Brain microvascular endothelial cell (primary cell): Measurements from ENCODE around the gene METTL22.

Source experiments
- DNase-seq: peaks from one replicate; pipeline ENCODE4 v3.0.0-alpha.2; 2020
- H3K27ac ChIP-seq: fragments of 250-450 bp; sonication (Bioruptor Pico); 2 replicates; pipeline ENCODE4 v1.5.1; 2020; ENCODE audit warnings: mild to moderate bottlenecking, moderate library complexity
- H3K27me3 ChIP-seq: fragments of 250-450 bp; sonication (Bioruptor Pico); replicated peaks from 2 replicates; pipeline ENCODE4 v1.5.1; 2020; ENCODE audit warnings: mild to moderate bottlenecking
- H3K36me3 ChIP-seq: fragments of 250-450 bp; sonication (Bioruptor Pico); replicated peaks from 2 replicates; pipeline ENCODE4 v1.5.1; 2020; ENCODE audit warnings: mild to moderate bottlenecking
- H3K4me3 ChIP-seq: 2 replicates; pipeline ENCODE4 v1.5.1; 2011; ENCODE audit warnings: low read depth, mild to moderate bottlenecking, control low read depth, low read length, moderate library complexity
- in situ Hi-C: cut with HindIII; loops from 2 replicates; pipeline ENCODE4 v1.10.0; 2017; ENCODE audit warnings: low sequenced_read_pairs, low pct_ligation_motif_present
- TF ChIP-seq, protein P1 (sequence below): IDR thresholded peaks from 2 replicates; pipeline ENCODE4 v1.5.1; 2011; ENCODE audit warnings: low read depth, mild to moderate bottlenecking, moderate library complexity, low read length, control low read depth, inconsistent platforms; ENCODE audit errors: missing control alignments

The METTL22 gene

GRCh38 chr16:8679151-8679550 is 57.7 kb downstream of the METTL22 start:
- TF ChIP-seq, protein P1, sequence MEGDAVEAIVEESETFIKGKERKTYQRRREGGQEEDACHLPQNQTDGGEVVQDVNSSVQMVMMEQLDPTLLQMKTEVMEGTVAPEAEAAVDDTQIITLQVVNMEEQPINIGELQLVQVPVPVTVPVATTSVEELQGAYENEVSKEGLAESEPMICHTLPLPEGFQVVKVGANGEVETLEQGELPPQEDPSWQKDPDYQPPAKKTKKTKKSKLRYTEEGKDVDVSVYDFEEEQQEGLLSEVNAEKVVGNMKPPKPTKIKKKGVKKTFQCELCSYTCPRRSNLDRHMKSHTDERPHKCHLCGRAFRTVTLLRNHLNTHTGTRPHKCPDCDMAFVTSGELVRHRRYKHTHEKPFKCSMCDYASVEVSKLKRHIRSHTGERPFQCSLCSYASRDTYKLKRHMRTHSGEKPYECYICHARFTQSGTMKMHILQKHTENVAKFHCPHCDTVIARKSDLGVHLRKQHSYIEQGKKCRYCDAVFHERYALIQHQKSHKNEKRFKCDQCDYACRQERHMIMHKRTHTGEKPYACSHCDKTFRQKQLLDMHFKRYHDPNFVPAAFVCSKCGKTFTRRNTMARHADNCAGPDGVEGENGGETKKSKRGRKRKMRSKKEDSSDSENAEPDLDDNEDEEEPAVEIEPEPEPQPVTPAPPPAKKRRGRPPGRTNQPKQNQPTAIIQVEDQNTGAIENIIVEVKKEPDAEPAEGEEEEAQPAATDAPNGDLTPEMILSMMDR = no peak
- H3K27ac ChIP-seq = no peak overlapping the region
- no peak for DNase-seq

DNA sequence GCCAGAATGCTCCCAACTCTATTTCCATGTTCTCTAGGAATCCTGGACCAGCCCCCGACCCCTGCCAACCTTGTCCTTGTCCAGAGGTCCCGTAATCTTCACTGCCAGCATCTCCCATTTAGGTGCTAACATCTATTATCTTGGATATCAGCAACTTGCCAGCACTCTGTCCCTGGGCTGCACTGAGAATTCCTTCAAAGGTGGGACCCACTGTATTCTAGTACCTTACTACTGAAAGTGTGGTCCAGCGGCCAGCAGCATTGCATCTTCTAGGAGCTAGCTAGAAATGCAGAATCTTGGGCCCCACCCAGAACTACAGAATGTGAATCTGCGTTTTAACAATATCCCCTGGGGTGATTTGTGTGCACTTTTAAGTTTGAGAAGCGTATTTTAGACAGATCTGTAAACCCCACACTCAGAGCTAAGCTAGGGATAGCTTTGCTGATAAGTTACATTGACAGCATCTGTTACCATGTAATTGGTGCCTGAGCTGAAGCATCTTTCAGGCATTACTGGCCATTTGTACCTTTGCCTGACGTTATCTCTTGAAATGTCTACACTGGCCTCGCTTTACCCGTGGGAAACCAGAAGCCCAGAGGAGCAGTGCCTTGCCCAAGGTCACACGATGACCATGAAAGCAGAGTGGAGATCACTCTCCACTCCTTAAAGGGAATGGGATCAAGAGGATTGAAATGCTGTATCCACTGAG is 61.2 kb downstream of the METTL22 start:
- in situ Hi-C loops = no loop called here
- H3K27me3 ChIP-seq = no peaks in the 10 kb centered on the region
- TF ChIP-seq, protein P1 = no peak
- no peaks in the 10 kb centered on the region for H3K36me3 ChIP-seq
- DNase-seq = no peak
- H3K4me3 ChIP-seq = no peak overlapping the region
- H3K27ac ChIP-seq = no peak overlapping the region

More at GRCh38 chr16:8679151-8679550, 57.7 kb downstream of the METTL22 start:
- in situ Hi-C loops = no loop called here
- no peak overlapping the region for H3K4me3 ChIP-seq
- H3K27me3 ChIP-seq = no peaks in the 10 kb centered on the region
- H3K36me3 ChIP-seq = no peaks in the 10 kb centered on the region

- TF ChIP-seq, protein P1 = no peak
- Histone ChIP-seq H3K27ac (no peak overlapping the region), H3K4me3 (no peak overlapping the region), H3K36me3 (no peaks in the 10 kb centered on the region), H3K27me3 (no peaks in the 10 kb centered on the region)
- no peak for DNase-seq
- in situ Hi-C loops = no loop called here
Observed at GRCh38 chr16:8683640-8684039, 62.1 kb downstream of the METTL22 start.

GRCh38 chr16:8685617-8686016 is 64.1 kb downstream of the METTL22 start:
- in situ Hi-C loops = no loop called here
- TF ChIP-seq, protein P1 = no peak
- no peak for DNase-seq
- H3K27ac ChIP-seq = no peak overlapping the region
- no peaks in the 10 kb centered on the region for H3K27me3 ChIP-seq
- H3K4me3 ChIP-seq = no peak overlapping the region
- H3K36me3 ChIP-seq = no peaks in the 10 kb centered on the region

GRCh38 chr16:8686031-8686621 is 64.6 kb downstream of the METTL22 start:
- H3K27me3 ChIP-seq = no peaks in the 10 kb centered on the region
- in situ Hi-C loops = no loop called here
- no peaks in the 10 kb centered on the region for H3K36me3 ChIP-seq
- no peak overlapping the region for H3K4me3 ChIP-seq
- TF ChIP-seq, protein P1 = no peak
- DNase-seq = no peak
- H3K27ac ChIP-seq = no peak overlapping the region
